Gastrocnemius medialis (tissue), 4 donors: Measurements from ENCODE around the gene PRKG1.

ENCODE experiments used
- CTCF ChIP-seq, 5 experiments: fragments of 450-650 bp in 3 of 5; fragments of 200-600 bp in 2 of 5; sonication (generic) in 2 of 5; IDR thresholded peaks in 4 of 5; conservative IDR thresholded peaks in 1 of 5; 1 replicate in 4 of 5; 2 replicates in 1 of 5; pipeline ENCODE4 v1.5.1; 2016 to 2019; ENCODE audit warnings: antibody characterized with exemption in 5 of 5, mild to moderate bottlenecking in 3 of 5, moderate library complexity in 3 of 5
- POLR2A ChIP-seq, 2 donors: fragments of 450-650 bp; IDR thresholded peaks; one replicate each; pipeline ENCODE4 v1.6.1; 2017; ENCODE audit warnings: antibody characterized with exemption in 2 of 2, mild to moderate bottlenecking in 2 of 2, moderate library complexity in 2 of 2

GRCh38 chr10:51083356-51083853 lies 9.1 kb downstream of the PRKG1 start:
- no peak for TF ChIP-seq CTCF (IDR thresholded peaks at IDR 0.05 in 4 of 5, conservative IDR thresholded peaks at IDR 0.05 in 1 of 5)
- no peak for TF ChIP-seq POLR2A (IDR thresholded peaks at IDR 0.05)
